HG03025 (cell line): ENCODE results near the gene SDF2L1.

Source experiments
- ATAC-seq: cut with Tn5 transposase; IDR thresholded peaks from one replicate; pipeline ENCODE4 v1.9.1; 2021; ENCODE audit warnings: mild to moderate bottlenecking, moderate library complexity; ENCODE audit not compliant: unreplicated experiment, low FRiP score

SDF2L1 gene

GRCh38 chr22:21621025-21621424, 21.1 kb upstream of the SDF2L1 start:
- ATAC-seq: no peak

- ATAC-seq: no peak
These were observed 19.8 kb upstream of the SDF2L1 start for GRCh38 chr22:21622011-21622918.

GRCh38 chr22:21622919-21623647, 19.0 kb upstream of the SDF2L1 start:
- no peak for ATAC-seq

GRCh38 chr22:21623648-21623970, 18.5 kb upstream of the SDF2L1 start:
- ATAC-seq: no peak

- ATAC-seq: no peak
These were observed 17.8 kb upstream of the SDF2L1 start for GRCh38 chr22:21624120-21624879.

GRCh38 chr22:21624880-21625791, 17.0 kb upstream of the SDF2L1 start:
- ATAC-seq: no peak

GRCh38 chr22:21626073-21626734, 15.9 kb upstream of the SDF2L1 start:
- ATAC-seq: no peak

- ATAC-seq: no peak
These were observed 15.2 kb upstream of the SDF2L1 start for GRCh38 chr22:21626735-21627469.

GRCh38 chr22:21628386-21629254, 13.5 kb upstream of the SDF2L1 start:
- no peak for ATAC-seq

- ATAC-seq: peak; percentile 62
These were observed 12.6 kb upstream of the SDF2L1 start, which contains the start of gene YDJC for GRCh38 chr22:21629255-21630149. Gene YDJC (minus strand): TSS chr22:21630022. CDS start chr22:21630014, 8 bp downstream.

- ATAC-seq: no peak
These were observed 11.1 kb upstream of the SDF2L1 start for GRCh38 chr22:21631025-21631424.

GRCh38 chr22:21632237-21632895, 9.7 kb upstream of the SDF2L1 start, which contains the start of gene CCDC116:
Gene CCDC116 (plus strand): TSS chr22:21632760. CDS start chr22:21633182, 422 bp downstream.
- no peak for ATAC-seq

GRCh38 chr22:21632931-21633330, 9.2 kb upstream of the SDF2L1 start:
- ATAC-seq: no peak

GRCh38 chr22:21633481-21633880, 8.6 kb upstream of the SDF2L1 start:
- no peak for ATAC-seq

- ATAC-seq: no peak
These were observed 8.0 kb upstream of the SDF2L1 start for GRCh38 chr22:21634081-21634480.

GRCh38 chr22:21634844-21635243, 7.3 kb upstream of the SDF2L1 start:
- ATAC-seq: no peak
